RCC 7860 (cell line): ENCODE data around the gene IL17F.

ENCODE experiments used
- DNase-seq: peaks from one replicate; pipeline ENCODE4 v3.0.0-alpha.2; 2015; ENCODE audit warnings: low spot score
- FAIRE-seq: peaks from 2 replicates; lab custom pipeline; 2012; peaks lifted over from hg19 to GRCh38; lab: Jason Lieb, UNC

The IL17F gene

GRCh38 chr6:52195886-52196285 is 48.4 kb downstream of the IL17F start:
- FAIRE-seq (no peak), DNase-seq (no peak)

GRCh38 chr6:52191824-52192223 is 52.5 kb downstream of the IL17F start:
- DNase-seq (no peak), FAIRE-seq (no peak)

- FAIRE-seq (no peak), DNase-seq (no peak)
Measured at GRCh38 chr6:52190409-52190808, 53.9 kb downstream of the IL17F start.

GRCh38 chr6:52189974-52190373 is 54.3 kb downstream of the IL17F start:
- DNase-seq (no peak), FAIRE-seq (no peak)

- FAIRE-seq = no peak
- no peak for DNase-seq
Measured at GRCh38 chr6:52187098-52187497, 57.2 kb downstream of the IL17F start.
